ENCODE data around the gene WNT5A.
A peak's percentile ranks its signal among the peaks of the same experiment; 100 is the strongest.

WNT5A gene

DNA sequence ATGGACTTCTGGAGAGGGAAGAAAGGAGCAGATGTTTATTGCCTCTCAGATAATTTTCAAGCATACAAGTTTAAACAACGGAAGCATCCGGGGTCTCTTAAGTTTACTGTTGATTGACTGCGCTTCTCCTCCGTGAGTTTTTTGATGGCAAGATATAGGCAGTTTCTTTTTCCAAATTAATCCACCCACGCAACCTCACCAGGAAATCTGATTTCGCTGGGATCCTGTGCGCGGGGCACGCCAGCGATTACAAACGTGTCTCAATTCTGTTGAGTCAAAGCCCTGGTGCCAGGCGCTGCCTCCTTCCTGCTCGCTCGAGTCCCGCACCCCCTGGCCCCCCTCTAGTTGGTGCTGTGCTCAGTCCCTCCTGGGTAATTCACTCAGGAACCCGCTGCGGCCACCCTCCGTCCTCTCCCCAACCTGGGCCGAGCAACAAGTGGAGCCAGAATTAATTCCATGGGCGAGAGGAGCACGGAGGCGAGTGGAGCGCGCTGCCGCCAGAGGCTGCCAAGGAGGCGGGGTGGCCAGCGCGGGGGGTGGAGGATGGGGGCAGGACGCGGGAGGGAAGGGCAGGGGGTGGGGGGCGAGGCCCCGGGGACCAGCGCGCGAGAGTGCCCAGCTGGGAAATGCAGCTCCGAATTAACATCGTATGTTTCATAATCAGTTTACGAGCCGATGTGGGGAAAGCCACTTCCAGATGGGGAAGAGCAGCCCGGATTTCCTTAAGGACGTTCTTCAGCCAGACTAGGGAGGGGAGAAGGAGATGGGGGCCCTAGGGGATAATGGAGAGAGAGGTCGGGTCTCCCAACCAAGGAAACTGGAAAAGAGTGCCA, 6.0 kb downstream of the WNT5A start:
- DNase-seq: peak; percentile 65

DNA sequence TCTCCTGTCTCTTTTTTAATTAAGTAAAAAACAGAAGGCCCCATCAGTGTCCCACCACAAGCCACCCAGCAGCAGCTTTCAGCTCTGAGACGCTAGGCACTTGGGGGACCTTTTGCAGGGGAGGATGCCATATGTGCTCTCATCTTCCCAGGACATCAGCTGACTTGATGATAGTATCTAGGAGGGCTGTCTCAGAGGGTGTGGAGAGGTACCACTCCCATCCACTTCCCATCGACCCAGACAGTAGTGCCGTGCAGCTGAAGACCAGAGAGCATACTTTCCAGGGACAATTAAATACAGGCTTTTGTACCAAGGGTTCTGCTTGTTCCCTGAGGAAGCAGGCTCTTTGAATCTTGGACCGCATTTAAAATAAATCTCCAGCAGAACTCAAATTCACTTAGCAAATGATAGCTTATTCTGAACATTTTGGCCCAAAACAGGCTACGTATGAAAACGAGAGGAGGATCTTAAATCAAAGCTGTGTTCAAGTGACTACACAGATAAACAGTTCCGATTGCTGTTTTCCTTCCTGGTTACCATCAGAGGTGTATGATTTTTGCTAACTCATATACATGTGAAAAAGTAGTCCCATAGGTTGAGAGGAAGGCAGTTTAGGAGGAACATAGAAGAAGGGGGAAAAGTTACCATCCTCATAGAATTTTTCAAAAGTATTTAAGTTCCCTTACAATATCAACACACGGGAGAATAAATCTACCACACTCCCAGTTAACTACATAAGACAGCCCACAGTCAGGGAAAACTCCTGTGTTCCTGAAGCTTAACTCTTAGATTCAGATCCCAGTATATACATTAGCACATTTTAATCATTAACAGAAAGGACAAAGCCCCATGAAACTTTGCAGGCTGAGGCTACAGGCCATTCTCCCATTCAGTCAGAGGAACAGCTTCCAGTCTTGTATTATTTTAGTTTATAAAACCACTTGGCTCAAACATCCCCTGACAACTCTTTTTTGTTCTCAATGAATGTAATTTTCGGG, 9.5 kb downstream of the WNT5A start:
- no peak for DNase-seq

DNA sequence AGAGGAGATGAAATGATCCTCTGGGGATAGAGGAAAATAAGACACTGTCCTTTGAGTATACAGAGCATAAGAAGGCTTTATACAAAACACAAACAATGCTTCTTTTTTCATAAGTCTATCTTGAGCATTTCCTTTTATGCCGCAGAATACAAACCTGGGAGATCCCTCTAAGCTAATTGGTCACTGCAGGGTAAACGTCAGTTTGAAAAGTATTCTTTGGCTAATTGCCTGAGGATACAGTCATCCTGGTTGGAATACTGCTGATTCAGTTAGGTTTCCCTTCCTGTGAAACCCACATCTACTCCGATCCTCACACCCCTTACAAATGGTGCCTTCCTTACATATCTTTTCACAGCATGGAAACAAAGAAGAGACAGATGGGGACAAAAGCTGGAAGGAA, 10.6 kb downstream of the WNT5A start:
- DNase-seq: no peak

DNA sequence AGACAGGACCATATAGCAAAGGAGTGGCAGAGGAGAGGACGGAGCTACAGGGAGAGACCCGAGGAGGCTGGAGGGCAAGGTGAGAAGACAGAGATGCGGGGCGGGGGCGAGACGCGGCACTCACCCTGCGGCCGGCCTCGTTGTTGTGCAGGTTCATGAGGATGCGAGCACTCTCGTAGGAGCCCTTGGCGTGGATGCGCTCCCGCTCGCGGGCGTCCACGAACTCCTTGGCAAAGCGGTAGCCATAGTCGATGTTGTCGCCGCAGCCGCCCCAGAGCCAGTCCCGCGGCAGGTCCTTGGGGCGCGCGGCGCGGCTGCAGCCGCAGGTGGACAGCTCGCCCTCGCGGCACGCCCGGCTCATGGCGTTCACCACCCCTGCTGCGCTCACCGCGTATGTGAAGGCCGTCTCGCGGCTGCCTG, 12.9 kb downstream of the WNT5A start:
- DNase-seq: no peak

DNA sequence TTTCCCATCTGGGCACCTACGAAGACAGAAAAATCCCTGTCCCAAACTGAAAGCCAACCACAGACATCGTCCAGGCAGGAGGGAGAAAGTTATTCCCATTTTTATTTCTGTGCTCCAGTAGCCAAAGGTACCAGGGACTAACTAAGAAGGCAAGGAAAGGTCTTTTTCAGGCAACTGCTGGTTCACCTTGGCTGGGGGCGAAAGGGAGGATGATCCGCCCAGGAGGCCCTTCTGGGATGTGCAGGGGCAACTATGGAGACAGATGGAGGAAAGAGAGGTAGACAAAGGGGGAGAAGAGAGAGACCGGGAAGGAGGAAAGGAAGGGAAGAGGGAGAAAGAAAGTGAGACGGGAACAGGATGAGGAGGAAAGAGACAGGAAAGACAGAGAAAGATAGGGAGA, 13.3 kb downstream of the WNT5A start:
- DNase-seq: no peak

DNA sequence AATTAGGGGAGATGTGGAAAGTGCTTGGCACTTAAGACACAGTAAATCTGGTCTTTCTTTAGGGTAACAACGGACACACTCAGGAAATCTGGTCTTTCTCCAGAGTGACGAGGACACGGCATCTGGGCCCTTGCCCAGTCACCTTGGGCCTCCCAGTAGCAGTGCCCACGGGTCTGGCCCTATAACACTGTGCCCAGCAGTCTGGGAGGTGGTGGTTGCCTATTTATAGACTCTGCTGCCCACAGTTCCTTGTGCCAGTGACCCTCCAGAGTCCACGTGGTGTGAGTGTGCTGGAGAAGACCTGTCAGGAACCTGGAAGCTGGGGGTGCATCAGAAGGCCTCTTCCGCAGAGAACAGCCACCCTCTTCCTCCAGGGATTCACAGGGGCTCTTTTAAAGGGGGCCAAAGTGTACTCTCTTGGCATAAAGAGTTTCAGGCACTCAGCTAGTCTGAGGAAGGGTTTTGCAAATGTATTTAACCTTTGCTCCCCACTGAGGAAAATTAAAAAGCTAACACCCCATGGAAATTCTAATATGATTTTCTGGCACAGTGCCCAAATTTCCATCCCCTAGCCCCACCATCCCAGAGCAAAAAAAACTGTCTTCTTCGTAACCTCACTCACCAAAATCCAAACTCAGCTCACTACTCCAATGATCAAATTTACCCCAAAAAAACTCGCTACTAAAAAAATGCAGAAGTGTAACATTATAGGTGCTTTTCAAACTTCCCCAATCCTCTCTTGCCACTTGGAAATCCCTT, 15.4 kb downstream of the WNT5A start:
- DNase-seq: no peak

DNA sequence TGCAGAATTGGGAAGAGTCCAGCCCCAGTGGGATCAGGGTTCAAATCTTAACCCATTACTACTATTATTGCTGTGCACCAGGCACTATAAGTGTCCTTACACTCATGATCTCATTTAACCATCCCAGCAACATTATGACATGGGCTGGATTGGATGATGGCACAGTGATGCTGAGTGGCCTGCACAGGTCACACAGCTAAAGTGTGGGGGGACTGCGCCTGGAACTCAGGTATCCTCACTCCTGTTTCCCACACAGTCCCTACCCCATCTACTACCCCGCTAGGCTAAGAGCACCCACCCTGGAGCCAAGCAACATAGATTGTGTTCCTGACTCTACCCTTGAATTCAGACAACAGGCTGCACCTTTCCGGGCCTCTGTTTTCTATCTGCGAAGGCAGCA, 16.0 kb downstream of the WNT5A start:
- no peak for DNase-seq

DNA sequence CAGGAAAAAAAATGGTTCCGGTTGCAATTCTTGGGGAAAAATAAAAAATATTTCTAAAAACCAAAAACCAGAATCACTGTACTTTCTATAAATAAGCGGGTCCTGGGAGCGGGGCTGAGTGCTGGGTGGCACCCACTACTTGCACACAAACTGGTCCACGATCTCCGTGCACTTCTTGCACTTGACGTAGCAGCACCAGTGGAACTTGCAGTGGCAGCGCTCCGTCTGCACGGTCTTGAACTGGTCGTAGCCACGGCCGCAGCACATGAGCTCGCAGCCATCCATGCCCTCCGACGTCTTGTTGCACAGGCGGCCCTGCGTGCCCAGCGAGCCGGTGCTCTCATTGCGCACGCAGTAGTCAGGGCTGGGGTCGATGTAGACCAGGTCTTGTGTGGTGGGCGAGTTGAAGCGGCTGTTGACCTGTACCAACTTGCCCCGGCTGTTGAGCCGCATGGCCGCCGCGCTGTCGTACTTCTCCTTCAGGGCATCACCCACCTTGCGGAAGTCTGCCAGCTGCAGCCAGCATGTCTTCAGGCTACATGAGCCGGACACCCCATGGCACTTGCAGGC, 17.1 kb downstream of the WNT5A start:
- DNase-seq: no peak

DNA sequence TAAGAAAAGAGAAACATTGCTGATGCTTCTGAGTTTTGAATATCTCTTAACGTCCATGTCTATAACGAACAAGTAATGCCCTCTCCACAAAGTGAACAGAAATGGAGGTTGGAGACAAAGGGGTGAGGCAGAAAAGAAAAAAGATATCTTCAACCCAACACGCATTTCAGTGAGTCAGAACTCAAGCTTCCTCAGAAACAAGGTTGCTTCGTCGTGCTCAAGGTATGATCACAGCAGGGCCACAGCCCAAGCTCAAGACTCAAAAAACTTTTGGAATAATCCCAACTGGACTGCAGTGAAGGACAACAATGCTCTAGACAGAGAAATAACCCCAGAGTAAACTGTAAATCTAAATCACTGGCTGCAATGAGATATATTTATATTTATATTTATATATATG, 18.9 kb downstream of the WNT5A start:
- no peak for DNase-seq

DNA sequence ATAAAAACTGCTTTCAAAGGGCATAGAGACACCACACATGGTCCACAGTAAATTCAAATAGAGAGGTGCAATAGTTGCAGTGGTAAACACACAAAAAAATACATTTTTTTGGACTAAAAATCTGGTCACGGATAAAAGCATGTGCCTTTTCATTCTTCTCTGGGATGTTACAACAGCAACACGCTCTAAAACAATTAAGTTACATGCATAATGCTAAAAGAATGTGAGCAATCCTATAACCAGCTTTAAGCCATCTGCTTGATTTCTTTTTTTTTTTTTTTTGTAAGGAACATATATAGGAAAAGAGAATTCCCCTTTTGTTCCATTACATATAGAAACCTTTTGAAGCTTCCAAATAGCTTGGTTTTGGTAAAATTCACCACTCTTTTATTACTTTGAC, 20.0 kb downstream of the WNT5A start:
- DNase-seq: no peak

DNA sequence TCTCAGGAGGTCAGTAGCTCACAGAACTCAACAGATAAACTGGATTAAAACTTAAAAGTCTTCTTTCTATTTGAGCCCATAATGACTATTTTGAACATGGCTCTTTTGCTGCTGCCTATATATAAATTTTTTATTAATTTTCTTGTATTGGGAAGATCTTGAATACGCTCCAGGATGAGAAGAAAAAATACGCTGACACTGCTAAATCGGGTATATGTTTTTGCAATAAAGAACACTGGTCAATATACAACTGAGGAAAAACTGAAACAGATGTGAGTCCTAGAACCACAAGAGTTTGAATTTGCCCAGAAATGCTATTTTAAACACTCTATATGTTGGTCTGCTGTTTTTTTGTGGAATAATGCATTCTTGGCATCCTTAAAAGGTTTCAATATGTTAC, 20.6 kb downstream of the WNT5A start:
- no peak for DNase-seq

DNA sequence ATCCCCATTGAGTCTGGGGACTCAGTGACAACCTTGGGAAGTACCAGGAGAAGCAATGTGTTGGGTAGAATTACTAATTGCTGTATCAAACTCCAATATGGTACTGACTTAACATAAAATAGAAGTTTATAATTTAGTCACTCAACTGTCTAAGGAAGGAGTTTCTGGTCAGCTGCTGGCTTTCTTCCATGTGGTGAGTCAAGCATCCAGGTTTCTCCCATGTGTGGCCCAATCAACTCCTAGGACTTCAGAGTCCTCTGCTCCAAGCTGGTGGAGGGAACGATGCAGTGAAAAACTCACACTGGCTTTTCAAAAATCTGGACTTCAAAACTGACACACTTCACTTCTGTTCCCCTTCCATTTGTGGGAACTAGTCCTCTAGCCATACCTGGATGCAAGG, 25.2 kb downstream of the WNT5A start:
- no peak for DNase-seq

DNA sequence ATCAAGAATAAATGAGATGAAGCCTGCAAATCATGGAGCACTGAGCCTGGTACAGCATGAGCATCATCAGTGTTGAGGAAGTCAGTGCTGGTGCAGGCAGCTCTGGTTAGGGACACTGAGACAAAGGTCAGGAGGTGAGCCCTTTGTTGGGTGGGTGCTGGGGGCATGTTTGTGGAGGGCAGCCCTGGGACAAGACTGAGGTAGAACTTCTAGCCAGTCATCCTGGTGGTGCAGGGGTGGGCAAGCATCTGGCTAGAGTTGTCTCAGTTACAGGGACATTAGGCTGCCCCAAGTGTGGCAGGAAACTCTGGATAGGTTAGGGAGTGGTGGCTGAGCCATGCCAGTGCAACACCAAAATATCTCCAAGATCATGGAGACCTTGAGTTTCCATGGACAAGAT, 27.3 kb downstream of the WNT5A start:
- peak; percentile 33 for DNase-seq

DNA sequence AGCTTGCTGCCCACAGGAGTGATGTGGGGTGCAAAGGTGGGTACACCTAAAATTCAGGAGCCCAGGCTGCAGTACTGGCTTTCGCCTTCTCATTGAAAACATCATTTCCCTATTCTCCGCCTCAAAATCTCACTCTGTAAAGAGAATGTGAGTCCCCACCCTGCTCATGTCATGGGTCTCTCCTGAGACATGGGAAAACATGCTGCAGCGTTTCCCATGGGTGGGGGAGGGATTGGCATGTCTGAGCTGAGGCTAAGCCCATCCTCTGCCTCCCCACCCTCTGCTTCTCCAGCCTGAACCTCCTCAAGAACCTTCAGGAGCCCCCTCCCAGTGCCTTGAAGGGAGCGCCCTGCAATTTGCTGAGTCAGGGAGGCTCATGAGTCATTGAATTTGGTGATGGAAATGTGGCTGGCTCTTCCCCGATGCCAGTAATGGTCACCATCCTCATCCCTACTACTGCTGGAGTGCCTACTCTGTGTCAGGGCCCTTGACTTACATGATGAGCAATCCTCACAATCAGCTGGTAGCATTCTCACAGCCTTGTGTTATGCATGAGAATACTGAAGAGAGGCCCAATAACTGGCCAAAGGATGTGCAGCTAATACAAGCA, 28.8 kb downstream of the WNT5A start:
- no peak for DNase-seq

DNA sequence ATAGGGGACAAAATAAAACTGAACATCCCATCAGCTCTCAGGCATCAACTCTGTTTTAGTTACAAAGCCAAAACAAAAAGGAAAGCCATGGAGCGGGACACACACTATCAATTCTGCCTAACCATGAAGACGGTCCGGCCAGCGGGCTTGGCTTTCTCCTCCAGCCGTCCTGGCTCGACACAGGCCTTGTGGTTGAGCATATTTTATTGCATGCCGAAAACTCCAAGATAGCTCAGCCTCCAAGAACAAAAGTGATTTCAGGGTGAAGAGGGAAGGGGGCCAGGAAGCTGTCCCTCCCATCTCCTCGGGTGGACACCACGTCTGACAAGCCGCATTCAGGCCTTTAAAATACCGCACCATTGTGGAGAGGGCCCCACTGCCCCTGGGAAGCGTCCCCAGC, 31.2 kb downstream of the WNT5A start:
- no peak for DNase-seq

DNA sequence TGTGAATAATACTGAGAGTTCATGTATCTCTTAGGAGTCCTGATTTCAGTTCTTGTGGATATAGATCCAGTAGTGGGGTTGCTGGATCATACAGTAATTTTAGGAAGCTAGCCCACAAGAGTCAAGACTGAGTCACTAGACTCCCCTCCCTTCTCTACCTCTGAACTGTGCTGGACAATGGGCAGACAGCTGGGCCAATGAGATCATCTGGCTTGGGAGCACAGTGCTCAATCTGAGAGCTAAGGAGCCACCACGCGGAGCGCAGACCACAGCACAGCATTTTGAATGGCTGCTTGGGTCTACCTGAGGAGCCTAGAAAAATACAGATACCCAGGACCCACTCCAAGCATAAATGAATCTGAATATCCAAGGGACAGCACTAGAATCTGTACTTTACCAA, 32.5 kb downstream of the WNT5A start:
- DNase-seq: no peak

DNA sequence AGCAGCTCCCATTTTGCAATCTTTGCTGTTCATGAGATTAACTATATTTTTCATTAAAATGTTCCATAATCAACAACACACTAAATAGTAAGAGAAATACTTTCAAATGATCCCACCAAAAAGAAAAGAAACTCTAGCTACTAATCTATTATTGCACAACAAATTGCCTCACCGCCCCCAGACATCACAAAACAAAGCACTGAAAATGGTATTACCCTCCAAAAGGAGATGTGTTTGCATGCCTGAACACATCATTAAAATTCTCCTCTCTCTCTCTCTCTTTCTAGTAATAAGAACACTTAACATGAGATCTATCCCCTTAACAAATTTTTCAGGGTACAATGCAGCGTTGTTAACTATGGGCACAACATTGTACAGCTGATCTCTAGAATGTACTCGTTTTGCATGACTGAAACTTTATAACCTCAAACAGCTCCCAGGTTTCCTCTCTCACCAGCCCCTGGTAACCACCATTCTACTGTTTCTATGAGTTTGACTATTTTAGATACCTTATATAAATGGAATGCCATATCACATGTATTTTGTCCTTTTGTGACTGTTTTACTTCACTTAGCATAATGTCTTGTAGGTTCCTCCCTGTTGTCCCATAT, 33.1 kb downstream of the WNT5A start:
- DNase-seq: no peak

DNA sequence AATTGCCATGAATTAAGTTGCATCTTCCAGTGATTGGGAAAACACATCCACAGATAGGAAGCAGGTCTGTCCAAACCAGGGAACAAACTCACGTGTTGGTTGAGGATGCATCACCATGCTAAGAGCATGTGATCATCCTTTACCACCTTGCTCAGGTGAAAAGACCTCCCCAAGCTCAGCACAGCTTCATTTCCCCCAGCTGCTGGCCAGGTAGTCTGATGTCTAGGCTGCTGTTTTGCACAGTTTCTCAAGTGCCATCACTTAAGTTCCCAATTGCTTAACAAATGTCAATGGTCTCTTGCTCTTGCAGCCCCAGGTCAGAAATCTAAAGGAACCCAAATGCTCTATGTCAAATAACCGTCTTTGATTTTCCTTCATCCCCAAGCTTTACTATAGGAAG, 34.2 kb downstream of the WNT5A start:
- DNase-seq: no peak

DNA sequence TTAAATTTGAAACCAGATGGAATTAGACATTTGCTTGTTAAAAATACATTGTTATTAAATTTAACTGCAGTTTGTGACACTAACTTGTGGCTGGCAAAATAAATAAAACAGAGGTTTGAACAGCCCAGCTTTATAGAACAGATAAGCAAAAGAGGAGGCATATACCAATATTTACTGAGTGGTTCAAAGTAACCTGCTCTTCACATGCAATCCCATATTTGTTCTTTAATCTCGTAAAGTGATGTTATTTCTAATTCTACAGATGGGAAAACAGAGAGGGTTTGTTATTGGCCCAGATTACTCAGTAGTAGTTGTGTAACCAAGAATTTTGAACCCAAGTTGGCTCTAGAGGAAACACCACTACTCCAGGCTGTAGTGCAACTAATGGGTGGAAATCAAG, 37.6 kb downstream of the WNT5A start:
- DNase-seq: no peak

DNA sequence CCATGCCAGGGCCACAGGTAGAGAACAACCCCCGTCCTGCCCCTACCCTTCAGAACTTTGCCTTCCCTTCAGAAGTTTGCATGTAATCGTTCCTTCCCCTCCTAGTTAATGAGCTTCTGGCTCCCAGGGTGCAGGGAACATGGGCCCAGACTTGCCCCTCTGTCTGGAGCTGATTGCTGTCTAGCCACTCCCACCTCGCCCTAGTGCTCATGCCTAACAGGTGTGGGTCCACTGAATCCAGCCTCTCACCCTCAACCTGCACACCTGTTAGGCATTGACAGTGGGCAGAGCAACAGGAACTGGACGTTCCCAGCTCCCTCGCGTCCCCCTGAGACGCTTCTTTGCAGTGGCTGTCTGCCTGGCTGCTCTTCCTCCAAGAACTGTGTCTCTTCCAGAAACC, 40.3 kb downstream of the WNT5A start:
- DNase-seq: peak; percentile 73

DNA sequence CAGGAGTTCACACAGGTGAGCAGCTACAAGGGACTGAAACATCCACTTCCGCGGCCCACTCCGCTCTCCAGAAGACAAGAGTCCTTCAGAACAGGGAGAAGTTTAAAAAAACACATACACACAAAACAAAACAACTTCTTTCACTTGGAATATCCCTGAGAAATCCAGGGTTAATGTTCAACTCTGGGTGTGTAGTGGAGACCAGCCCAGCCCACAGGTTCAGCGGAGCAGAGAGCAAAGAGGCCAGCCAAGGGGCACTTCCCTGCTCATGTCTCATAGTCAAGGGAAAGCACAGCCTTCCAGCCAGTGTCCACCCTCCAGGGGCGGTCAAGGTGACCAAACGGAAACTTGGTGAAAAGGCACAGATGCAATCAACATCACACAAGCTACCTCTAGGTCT, 41.6 kb downstream of the WNT5A start:
- DNase-seq: no peak

DNA sequence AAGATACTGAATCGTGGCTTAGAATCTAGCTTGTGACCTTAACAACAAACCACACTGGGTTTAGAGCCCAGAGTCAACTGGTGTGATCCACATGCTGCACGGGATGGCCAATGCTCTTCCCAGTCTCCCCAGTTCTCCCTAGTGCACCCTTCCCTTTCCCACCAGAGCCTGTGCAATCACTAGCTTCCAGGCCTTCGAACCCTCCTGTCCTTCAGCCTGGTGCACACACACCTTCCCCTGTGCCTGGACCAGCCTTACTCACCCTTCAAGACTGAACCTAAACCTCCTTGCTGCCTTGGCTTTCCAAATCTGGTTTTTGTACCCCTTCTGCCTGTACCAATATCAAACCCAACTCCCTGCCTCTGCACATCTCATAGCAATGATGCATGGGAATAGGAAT, 43.8 kb downstream of the WNT5A start:
- DNase-seq: no peak
